Caco-2 (cell line): ENCODE measurements around the gene MTERF1. TPM values are rescaled to one million over a fixed set of nuclear protein-coding genes. Genes with fewer than 3 reads are reported as not detected.

Experiments used
- BruUV-seq: library from RNA; stranded (reverse); fragments of 400-500 nt; replicated peaks from 2 replicates; lab custom pipeline; 2021; lab: Mats Ljungman, UMichigan
- CTCF ChIA-PET: fragments of 300-600 bp; sonication (Branson Sonifier 250); formaldehyde crosslinking; loops from one replicate; lab custom pipeline; 2022; ENCODE audit warnings: antibody characterized with exemption; lab: Charles Lee
- POLR2A ChIA-PET: fragments of 300-600 bp; sonication (Branson Sonifier 250); formaldehyde crosslinking; loops from one replicate; lab custom pipeline; 2022; ENCODE audit warnings: antibody characterized with exemption; lab: Charles Lee
- DNase-seq, 2 experiments: peaks; one replicate each; pipeline versions ENCODE4 v3.0.0 to v3.0.0-alpha.2; 2020 to 2022
- H3K27me3 ChIP-seq: replicated peaks from 2 replicates; pipeline ENCODE4 v1.6.0; 2011; ENCODE audit warnings: low read length; ENCODE audit not compliant: control insufficient read depth, insufficient read depth
- H3K36me3 ChIP-seq: 2 replicates; pipeline ENCODE4 v1.5.1; 2011; ENCODE audit warnings: low read length; ENCODE audit not compliant: control insufficient read depth, insufficient read depth
- H3K4me1 ChIP-seq: fragments of 250-450 bp; sonication (Bioruptor Pico); 2 replicates; pipeline ENCODE4 v1.5.1; 2020; ENCODE audit warnings: mild to moderate bottlenecking
- H3K4me3 ChIP-seq: 2 replicates; pipeline ENCODE4 v1.5.1; 2011; ENCODE audit warnings: low read depth, mild to moderate bottlenecking, control low read depth, low read length
- H3K9me3 ChIP-seq: fragments of 250-450 bp; sonication (Bioruptor Pico); 2 replicates; pipeline ENCODE4 v1.5.1; 2020; ENCODE audit warnings: mild to moderate bottlenecking, moderate library complexity
- H3K27ac Mint-ChIP-seq: one replicate; pipeline ENCODE4 v1.8.0; 2022; ENCODE audit warnings: mixed read lengths; ENCODE audit not compliant: unreplicated experiment
- H3K27me3 Mint-ChIP-seq: one replicate; pipeline ENCODE4 v1.8.0; 2022; ENCODE audit warnings: mixed read lengths; ENCODE audit not compliant: insufficient read depth, unreplicated experiment
- H3K36me3 Mint-ChIP-seq: one replicate; pipeline ENCODE4 v1.8.0; 2022; ENCODE audit warnings: mild to moderate bottlenecking, mixed read lengths; ENCODE audit not compliant: insufficient read depth, unreplicated experiment
- H3K4me1 Mint-ChIP-seq: one replicate; pipeline ENCODE4 v1.8.0; 2022; ENCODE audit warnings: low read depth, mixed read lengths; ENCODE audit not compliant: unreplicated experiment
- H3K4me3 Mint-ChIP-seq: one replicate; pipeline ENCODE4 v1.8.0; 2022; ENCODE audit warnings: mild to moderate bottlenecking, moderate library complexity, mixed read lengths; ENCODE audit not compliant: unreplicated experiment
- H3K9me3 Mint-ChIP-seq: one replicate; pipeline ENCODE4 v1.8.0; 2022; ENCODE audit warnings: mixed read lengths; ENCODE audit not compliant: unreplicated experiment
- CTCF ChIP-seq, 2 experiments: fragments of 200-600 bp in 1 of 2; IDR thresholded peaks; 1 replicate in 1 of 2; 2 replicates in 1 of 2; pipeline versions ENCODE4 v1.5.1 to v1.8.0; 2011 to 2022; ENCODE audit warnings: antibody characterized with exemption in 1 of 2, control low read depth in 1 of 2, inconsistent platforms in 1 of 2, low read depth in 1 of 2, low read length in 1 of 2, mild to moderate bottlenecking in 1 of 2, moderate library complexity in 1 of 2; ENCODE audit not compliant: insufficient read depth in 1 of 2, severe bottlenecking in 1 of 2, unreplicated experiment in 1 of 2
- intact Hi-C: fragments of 100-400 bp; cut with micrococcal nuclease; formaldehyde crosslinking; loops from one replicate; pipeline ENCODE4 v1.10.0; 2022; ENCODE audit not compliant: unreplicated experiment
- total RNA-seq: library from RNA; stranded (reverse); gene quantifications from 2 replicates; pipeline ENCODE4 v1.2.3, GENCODE V29; 2022

The MTERF1 gene
- total RNA-seq, 1 experiment from 2014 or later: 16.2 TPM

DNA sequence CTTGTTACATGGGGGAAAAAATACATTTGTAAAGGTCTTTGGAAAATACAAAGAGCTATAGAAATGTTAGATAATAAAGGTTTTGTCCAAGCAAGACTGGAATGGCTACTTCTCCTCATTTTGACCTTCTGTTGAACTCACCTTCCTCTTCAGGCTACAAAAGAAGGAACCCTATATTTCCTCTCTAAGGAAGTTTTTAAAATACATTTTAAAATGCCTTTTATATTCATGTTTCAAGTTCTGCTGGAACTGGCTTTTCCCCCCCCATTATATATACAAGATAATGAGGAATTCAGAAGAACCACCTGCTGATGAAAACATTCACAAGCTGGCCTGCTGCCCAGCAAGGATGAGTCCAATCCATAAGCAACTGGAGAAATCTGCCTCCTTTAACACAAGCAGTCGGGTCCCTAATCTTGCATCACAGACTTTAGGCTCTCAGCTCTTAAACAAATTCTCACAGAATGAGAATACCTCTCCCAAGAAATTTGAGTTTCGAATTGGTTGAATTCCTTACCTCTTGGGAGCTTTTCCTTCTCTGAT is 44.6 kb downstream of the MTERF1 start:
- BruUV-seq: no TSS peak
- TF ChIP-seq CTCF (IDR thresholded peaks at IDR 0.05; ENCODE audit: insufficient read depth in 1 of 2, low read depth in 1 of 2, low read length in 1 of 2, severe bottlenecking in 1 of 2, unreplicated experiment in 1 of 2): no peak
- Mint-ChIP-seq H3K4me1 (no peaks in the 10 kb centered on the region), H3K4me3 (no peak overlapping the region), H3K9me3 (no peaks in the 10 kb centered on the region), H3K27ac (no peak overlapping the region), H3K27me3 (peaks cover 6% of the 10 kb centered on the region), H3K36me3 (no peaks in the 10 kb centered on the region)
- Histone ChIP-seq H3K27me3 (no peaks in the 10 kb centered on the region), H3K36me3 (no peaks in the 10 kb centered on the region), H3K9me3 (no peaks in the 10 kb centered on the region), H3K4me1 (no peaks in the 10 kb centered on the region), H3K4me3 (no peak overlapping the region)
- DNase-seq: no peak
- ChIA-PET CTCF (no interaction called here), POLR2A (no interaction called here)
- intact Hi-C loops: no loop called here

GRCh38 chr7:91835091-91835825 is 45.2 kb downstream of the MTERF1 start:
- no peak overlapping the region for H3K4me3 Mint-ChIP-seq
- no peaks in the 10 kb centered on the region for H3K36me3 Mint-ChIP-seq
- H3K9me3 Mint-ChIP-seq: no peaks in the 10 kb centered on the region
- no peak for DNase-seq
- Histone ChIP-seq H3K4me3 (no peak overlapping the region), H3K36me3 (no peaks in the 10 kb centered on the region), H3K9me3 (no peaks in the 10 kb centered on the region), H3K4me1 (no peaks in the 10 kb centered on the region), H3K27me3 (no peaks in the 10 kb centered on the region)
- no TSS peak for BruUV-seq
- ChIA-PET CTCF (no interaction called here), POLR2A (no interaction called here)
- peaks cover 6% of the 10 kb centered on the region for H3K27me3 Mint-ChIP-seq
- H3K27ac Mint-ChIP-seq: no peak overlapping the region
- H3K4me1 Mint-ChIP-seq: no peaks in the 10 kb centered on the region
- TF ChIP-seq CTCF (IDR thresholded peaks at IDR 0.05; ENCODE audit: insufficient read depth in 1 of 2, low read depth in 1 of 2, low read length in 1 of 2, severe bottlenecking in 1 of 2, unreplicated experiment in 1 of 2): no peak
- intact Hi-C loops: no loop called here

DNA sequence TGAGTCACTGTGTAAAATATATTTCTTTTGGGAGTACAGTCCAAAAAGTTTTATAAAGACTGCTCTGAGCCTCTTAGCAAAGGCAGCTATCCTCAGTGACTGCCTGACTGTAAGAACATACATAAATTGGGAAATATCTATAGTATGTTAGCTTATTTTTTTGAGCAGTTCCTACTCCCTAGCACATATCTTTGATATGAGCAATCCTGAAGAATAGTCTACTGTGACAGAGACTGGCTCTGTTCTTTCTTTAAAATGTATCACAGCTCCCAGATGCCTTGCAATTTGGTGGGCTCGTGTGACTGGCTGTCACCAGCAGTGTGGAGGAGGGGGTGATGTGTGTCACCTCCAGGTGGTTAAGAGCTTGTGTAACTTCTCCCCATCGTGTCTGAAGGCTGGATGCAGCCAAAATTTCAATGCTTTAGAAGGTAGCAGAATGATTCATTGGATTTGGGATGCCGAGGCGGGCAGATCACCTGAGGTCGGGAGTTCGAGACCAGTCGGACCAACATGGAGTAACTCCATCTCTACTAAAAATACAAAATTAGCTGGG is 47.9 kb downstream of the MTERF1 start:
- no peak overlapping the region for H3K4me3 ChIP-seq
- Mint-ChIP-seq H3K4me1 (no peaks in the 10 kb centered on the region), H3K36me3 (no peaks in the 10 kb centered on the region), H3K27me3 (peaks cover 6% of the 10 kb centered on the region), H3K27ac (no peak overlapping the region), H3K4me3 (no peak overlapping the region), H3K9me3 (no peaks in the 10 kb centered on the region)
- DNase-seq: no peak
- TF ChIP-seq CTCF (IDR thresholded peaks at IDR 0.05; ENCODE audit: insufficient read depth in 1 of 2, low read depth in 1 of 2, low read length in 1 of 2, severe bottlenecking in 1 of 2, unreplicated experiment in 1 of 2): no peak
- H3K36me3 ChIP-seq: no peaks in the 10 kb centered on the region
- no peaks in the 10 kb centered on the region for H3K9me3 ChIP-seq
- no peaks in the 10 kb centered on the region for H3K4me1 ChIP-seq
- POLR2A ChIA-PET: no interaction called here
- CTCF ChIA-PET: no interaction called here
- intact Hi-C loops: no loop called here
- BruUV-seq: no TSS peak
- H3K27me3 ChIP-seq: no peaks in the 10 kb centered on the region
